GM23338 (cell line): Measurements from ENCODE around the gene ABHD5. TPM values are rescaled to one million over a fixed set of nuclear protein-coding genes. Genes with fewer than 3 reads are reported as not detected.

ENCODE experiments used
- EZH2 ChIP-seq: fragments of 200-600 bp; sonication (generic); IDR thresholded peaks from one replicate; pipeline ENCODE4 v1.8.0; 2017; ENCODE audit warnings: antibody characterized with exemption, mild to moderate bottlenecking, low read depth; ENCODE audit not compliant: unreplicated experiment
- JUNB ChIP-seq: IDR thresholded peaks from one replicate; pipeline ENCODE4 v1.6.1; 2016; ENCODE audit warnings: antibody characterized with exemption; ENCODE audit not compliant: unreplicated experiment
- NANOG ChIP-seq: IDR thresholded peaks from 2 replicates; pipeline ENCODE4 v1.6.1; 2016; ENCODE audit warnings: antibody characterized with exemption, borderline replicate concordance
- POLR2AphosphoS5 ChIP-seq: IDR thresholded peaks from 2 replicates; pipeline ENCODE4 v1.6.1; 2016; ENCODE audit warnings: antibody characterized with exemption, low read depth
- STAT1 ChIP-seq: IDR thresholded peaks from one replicate; pipeline ENCODE4 v1.6.1; 2016; ENCODE audit warnings: antibody characterized with exemption; ENCODE audit not compliant: unreplicated experiment
- ZNF114 ChIP-seq: fragments of 250-450 bp; sonication (Bioruptor Pico); IDR thresholded peaks from 2 replicates; pipeline ENCODE4 v1.5.0; 2020; ENCODE audit warnings: mild to moderate bottlenecking, moderate library complexity
- ZNF331 ChIP-seq: fragments of 250-450 bp; sonication (Bioruptor Pico); IDR thresholded peaks from 2 replicates; pipeline ENCODE4 v1.5.0; 2020; ENCODE audit warnings: low read depth, mild to moderate bottlenecking, moderate library complexity
- polyA plus RNA-seq: library from polyadenylated mRNA; unstranded; fragments of >200 nt; fragmentation: Nextera tagmentation; extraction: Ambion mirVana; gene quantifications from 2 replicates; pipeline ENCODE4 v1.2.1, GENCODE V29; 2016
- total RNA-seq: library from RNA; depleted of rRNA; stranded (reverse); fragments of >200 nt; shearing (Covaris generic); gene quantifications from 2 replicates; pipeline ENCODE4 v1.2.3, GENCODE V29; 2014
- TF ChIP-seq, protein P1 (sequence below): fragments of 250-450 bp; sonication (Bioruptor Pico); IDR thresholded peaks from 2 replicates; pipeline ENCODE4 v1.5.0; 2020; ENCODE audit warnings: mild to moderate bottlenecking, moderate library complexity
- TF ChIP-seq, protein P2 (sequence below): IDR thresholded peaks from one replicate; pipeline ENCODE4 v1.6.1; 2018; ENCODE audit warnings: antibody characterized with exemption; ENCODE audit not compliant: unreplicated experiment
- TF ChIP-seq, protein P3 (sequence below): IDR thresholded peaks from 2 replicates; pipeline ENCODE4 v1.6.1; 2016; ENCODE audit warnings: antibody characterized with exemption

The ABHD5 gene
- total and polyA plus RNA-seq, 2 experiments from 2014 or later: 12.1 to 12.3 TPM

- TF ChIP-seq, protein P1, sequence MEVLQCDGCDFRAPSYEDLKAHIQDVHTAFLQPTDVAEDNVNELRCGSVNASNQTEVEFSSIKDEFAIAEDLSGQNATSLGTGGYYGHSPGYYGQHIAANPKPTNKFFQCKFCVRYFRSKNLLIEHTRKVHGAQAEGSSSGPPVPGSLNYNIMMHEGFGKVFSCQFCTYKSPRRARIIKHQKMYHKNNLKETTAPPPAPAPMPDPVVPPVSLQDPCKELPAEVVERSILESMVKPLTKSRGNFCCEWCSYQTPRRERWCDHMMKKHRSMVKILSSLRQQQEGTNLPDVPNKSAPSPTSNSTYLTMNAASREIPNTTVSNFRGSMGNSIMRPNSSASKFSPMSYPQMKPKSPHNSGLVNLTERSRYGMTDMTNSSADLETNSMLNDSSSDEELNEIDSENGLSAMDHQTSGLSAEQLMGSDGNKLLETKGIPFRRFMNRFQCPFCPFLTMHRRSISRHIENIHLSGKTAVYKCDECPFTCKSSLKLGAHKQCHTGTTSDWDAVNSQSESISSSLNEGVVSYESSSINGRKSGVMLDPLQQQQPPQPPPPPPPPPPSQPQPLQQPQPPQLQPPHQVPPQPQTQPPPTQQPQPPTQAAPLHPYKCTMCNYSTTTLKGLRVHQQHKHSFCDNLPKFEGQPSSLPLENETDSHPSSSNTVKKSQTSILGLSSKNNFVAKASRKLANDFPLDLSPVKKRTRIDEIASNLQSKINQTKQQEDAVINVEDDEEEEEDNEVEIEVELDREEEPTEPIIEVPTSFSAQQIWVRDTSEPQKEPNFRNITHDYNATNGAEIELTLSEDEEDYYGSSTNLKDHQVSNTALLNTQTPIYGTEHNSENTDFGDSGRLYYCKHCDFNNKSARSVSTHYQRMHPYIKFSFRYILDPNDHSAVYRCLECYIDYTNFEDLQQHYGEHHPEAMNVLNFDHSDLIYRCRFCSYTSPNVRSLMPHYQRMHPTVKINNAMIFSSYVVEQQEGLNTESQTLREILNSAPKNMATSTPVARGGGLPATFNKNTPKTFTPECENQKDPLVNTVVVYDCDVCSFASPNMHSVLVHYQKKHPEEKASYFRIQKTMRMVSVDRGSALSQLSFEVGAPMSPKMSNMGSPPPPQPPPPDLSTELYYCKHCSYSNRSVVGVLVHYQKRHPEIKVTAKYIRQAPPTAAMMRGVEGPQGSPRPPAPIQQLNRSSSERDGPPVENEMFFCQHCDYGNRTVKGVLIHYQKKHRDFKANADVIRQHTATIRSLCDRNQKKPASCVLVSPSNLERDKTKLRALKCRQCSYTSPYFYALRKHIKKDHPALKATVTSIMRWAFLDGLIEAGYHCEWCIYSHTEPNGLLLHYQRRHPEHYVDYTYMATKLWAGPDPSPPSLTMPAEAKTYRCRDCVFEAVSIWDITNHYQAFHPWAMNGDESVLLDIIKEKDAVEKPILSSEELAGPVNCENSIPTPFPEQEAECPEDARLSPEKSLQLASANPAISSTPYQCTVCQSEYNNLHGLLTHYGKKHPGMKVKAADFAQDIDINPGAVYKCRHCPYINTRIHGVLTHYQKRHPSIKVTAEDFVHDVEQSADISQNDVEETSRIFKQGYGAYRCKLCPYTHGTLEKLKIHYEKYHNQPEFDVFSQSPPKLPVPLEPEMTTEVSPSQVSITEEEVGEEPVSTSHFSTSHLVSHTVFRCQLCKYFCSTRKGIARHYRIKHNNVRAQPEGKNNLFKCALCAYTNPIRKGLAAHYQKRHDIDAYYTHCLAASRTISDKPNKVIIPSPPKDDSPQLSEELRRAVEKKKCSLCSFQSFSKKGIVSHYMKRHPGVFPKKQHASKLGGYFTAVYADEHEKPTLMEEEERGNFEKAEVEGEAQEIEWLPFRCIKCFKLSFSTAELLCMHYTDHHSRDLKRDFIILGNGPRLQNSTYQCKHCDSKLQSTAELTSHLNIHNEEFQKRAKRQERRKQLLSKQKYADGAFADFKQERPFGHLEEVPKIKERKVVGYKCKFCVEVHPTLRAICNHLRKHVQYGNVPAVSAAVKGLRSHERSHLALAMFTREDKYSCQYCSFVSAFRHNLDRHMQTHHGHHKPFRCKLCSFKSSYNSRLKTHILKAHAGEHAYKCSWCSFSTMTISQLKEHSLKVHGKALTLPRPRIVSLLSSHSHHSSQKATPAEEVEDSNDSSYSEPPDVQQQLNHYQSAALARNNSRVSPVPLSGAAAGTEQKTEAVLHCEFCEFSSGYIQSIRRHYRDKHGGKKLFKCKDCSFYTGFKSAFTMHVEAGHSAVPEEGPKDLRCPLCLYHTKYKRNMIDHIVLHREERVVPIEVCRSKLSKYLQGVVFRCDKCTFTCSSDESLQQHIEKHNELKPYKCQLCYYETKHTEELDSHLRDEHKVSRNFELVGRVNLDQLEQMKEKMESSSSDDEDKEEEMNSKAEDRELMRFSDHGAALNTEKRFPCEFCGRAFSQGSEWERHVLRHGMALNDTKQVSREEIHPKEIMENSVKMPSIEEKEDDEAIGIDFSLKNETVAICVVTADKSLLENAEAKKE (CRISPR knock-in tag): no peak
- TF ChIP-seq POLR2AphosphoS5 (no peak), NANOG (no peak), ZNF114 (CRISPR knock-in tag) (no peak), JUNB (no peak), STAT1 (no peak), ZNF331 (CRISPR knock-in tag) (no peak), EZH2 (no peak)
- TF ChIP-seq, protein P2, sequence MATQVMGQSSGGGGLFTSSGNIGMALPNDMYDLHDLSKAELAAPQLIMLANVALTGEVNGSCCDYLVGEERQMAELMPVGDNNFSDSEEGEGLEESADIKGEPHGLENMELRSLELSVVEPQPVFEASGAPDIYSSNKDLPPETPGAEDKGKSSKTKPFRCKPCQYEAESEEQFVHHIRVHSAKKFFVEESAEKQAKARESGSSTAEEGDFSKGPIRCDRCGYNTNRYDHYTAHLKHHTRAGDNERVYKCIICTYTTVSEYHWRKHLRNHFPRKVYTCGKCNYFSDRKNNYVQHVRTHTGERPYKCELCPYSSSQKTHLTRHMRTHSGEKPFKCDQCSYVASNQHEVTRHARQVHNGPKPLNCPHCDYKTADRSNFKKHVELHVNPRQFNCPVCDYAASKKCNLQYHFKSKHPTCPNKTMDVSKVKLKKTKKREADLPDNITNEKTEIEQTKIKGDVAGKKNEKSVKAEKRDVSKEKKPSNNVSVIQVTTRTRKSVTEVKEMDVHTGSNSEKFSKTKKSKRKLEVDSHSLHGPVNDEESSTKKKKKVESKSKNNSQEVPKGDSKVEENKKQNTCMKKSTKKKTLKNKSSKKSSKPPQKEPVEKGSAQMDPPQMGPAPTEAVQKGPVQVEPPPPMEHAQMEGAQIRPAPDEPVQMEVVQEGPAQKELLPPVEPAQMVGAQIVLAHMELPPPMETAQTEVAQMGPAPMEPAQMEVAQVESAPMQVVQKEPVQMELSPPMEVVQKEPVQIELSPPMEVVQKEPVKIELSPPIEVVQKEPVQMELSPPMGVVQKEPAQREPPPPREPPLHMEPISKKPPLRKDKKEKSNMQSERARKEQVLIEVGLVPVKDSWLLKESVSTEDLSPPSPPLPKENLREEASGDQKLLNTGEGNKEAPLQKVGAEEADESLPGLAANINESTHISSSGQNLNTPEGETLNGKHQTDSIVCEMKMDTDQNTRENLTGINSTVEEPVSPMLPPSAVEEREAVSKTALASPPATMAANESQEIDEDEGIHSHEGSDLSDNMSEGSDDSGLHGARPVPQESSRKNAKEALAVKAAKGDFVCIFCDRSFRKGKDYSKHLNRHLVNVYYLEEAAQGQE: no peak
- TF ChIP-seq, protein P3, sequence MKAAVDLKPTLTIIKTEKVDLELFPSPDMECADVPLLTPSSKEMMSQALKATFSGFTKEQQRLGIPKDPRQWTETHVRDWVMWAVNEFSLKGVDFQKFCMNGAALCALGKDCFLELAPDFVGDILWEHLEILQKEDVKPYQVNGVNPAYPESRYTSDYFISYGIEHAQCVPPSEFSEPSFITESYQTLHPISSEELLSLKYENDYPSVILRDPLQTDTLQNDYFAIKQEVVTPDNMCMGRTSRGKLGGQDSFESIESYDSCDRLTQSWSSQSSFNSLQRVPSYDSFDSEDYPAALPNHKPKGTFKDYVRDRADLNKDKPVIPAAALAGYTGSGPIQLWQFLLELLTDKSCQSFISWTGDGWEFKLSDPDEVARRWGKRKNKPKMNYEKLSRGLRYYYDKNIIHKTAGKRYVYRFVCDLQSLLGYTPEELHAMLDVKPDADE: no peak
Observed at GRCh38 chr3:43684944-43685343, 5.8 kb upstream of the ABHD5 start (continued).
